Measurements from ENCODE around the gene ASB13. TPM values are rescaled to one million over a fixed set of nuclear protein-coding genes. Genes with fewer than 3 reads are reported as not detected.

The ASB13 gene
- total and polyA plus RNA-seq, 2 experiments from 2014 or later = 11.6 to 20.2 TPM

GRCh38 chr10:5639066-5639465 lies 27.3 kb downstream of the ASB13 start:
- H3K9me2 ChIP-seq (ENCODE audit: insufficient read depth) = no peaks in the 10 kb centered on the region
- no peaks in the 10 kb centered on the region for H4K20me1 ChIP-seq (replicated peaks; ENCODE audit: insufficient read depth)
- H2AFZ ChIP-seq = no peak overlapping the region
- H3K27ac ChIP-seq (ENCODE audit: low read depth) = no peak overlapping the region
- H3K4me3 ChIP-seq = no peak overlapping the region
- Mint-ChIP-seq H3K4me1 (no peaks in the 10 kb centered on the region), H3K9me3 (no peaks in the 10 kb centered on the region), H3K27me3 (ENCODE audit: insufficient read depth, low read depth, poor library complexity) (peaks cover 7% of the 10 kb centered on the region), H3K36me3 (ENCODE audit: low read depth) (peaks cover 44% of the 10 kb centered on the region), H3K27ac (no peak overlapping the region), H3K4me3 (no peak overlapping the region)
- no peaks in the 10 kb centered on the region for H3K36me3 ChIP-seq (ENCODE audit: insufficient read depth)
- ATAC-seq (no peak), DNase-seq (ENCODE audit: low spot score) (no peak)
- H3F3A ChIP-seq (replicated peaks; ENCODE audit: low read depth) = no peaks in the 10 kb centered on the region
- no peaks in the 10 kb centered on the region for H3K4me1 ChIP-seq (ENCODE audit: insufficient read depth)
- no peaks in the 10 kb centered on the region for H3K27me3 ChIP-seq (ENCODE audit: insufficient read depth)
- no peak overlapping the region for H3K4me2 ChIP-seq
- H3K79me2 ChIP-seq (replicated peaks; ENCODE audit: insufficient read depth) = no peaks in the 10 kb centered on the region
- no peak for TF ChIP-seq ETS1 (IDR thresholded peaks at IDR 0.05)
- no peak for TF ChIP-seq CREB1 (CRISPR knock-in tag; IDR thresholded peaks at IDR 0.05; ENCODE audit: low read depth)
- TF ChIP-seq JUNB (IDR thresholded peaks at IDR 0.05; ENCODE audit: unreplicated experiment) = no peak
- no peak for TF ChIP-seq POLR2AphosphoS5 (IDR thresholded peaks at IDR 0.05; ENCODE audit: low read depth)
- TF ChIP-seq REST (IDR thresholded peaks at IDR 0.05; ENCODE audit: unreplicated experiment) = no peak
- TF ChIP-seq STAT1 (IDR thresholded peaks at IDR 0.05; ENCODE audit: unreplicated experiment) = no peak
- no peak for TF ChIP-seq ZNF462 (CRISPR knock-in tag; IDR thresholded peaks at IDR 0.05)
- no peak for TF ChIP-seq EZH2phosphoT487 (IDR thresholded peaks at IDR 0.05; ENCODE audit: unreplicated experiment)
- no peak for TF ChIP-seq EZH2 (IDR thresholded peaks at IDR 0.05; ENCODE audit: low read depth, unreplicated experiment)
- TF ChIP-seq NANOG (IDR thresholded peaks at IDR 0.05; ENCODE audit: borderline replicate concordance) = no peak
- TF ChIP-seq CTCF (conservative IDR thresholded peaks at IDR 0.05; ENCODE audit: low read depth in 2 of 2) = no peak
- TF ChIP-seq ZNF331 (CRISPR knock-in tag; IDR thresholded peaks at IDR 0.05; ENCODE audit: low read depth) = no peak
- no peak for TF ChIP-seq ZNF114 (CRISPR knock-in tag; IDR thresholded peaks at IDR 0.05)

All from GM23338 (cell line).